Transverse colon (tissue), 3 donors: Measurements from ENCODE around the gene UBAC2.

Experiments
- POLR2A ChIP-seq: fragments of 450-650 bp; IDR thresholded peaks from one replicate; pipeline ENCODE4 v1.6.1; 2016; ENCODE audit warnings: antibody characterized with exemption, mild to moderate bottlenecking, moderate library complexity
- TF ChIP-seq, protein P1 (sequence below), 5 experiments: fragments of 200-600 bp in 3 of 5; fragments of 450-650 bp in 2 of 5; sonication (generic) in 3 of 5; IDR thresholded peaks; 1 replicate in 2 of 5; 2 replicates in 3 of 5; pipeline ENCODE4 v1.5.1; 2016 to 2017; ENCODE audit warnings: antibody characterized with exemption in 5 of 5, inconsistent platforms in 3 of 5, mild to moderate bottlenecking in 2 of 5, moderate library complexity in 1 of 5

- TF ChIP-seq, protein P1, sequence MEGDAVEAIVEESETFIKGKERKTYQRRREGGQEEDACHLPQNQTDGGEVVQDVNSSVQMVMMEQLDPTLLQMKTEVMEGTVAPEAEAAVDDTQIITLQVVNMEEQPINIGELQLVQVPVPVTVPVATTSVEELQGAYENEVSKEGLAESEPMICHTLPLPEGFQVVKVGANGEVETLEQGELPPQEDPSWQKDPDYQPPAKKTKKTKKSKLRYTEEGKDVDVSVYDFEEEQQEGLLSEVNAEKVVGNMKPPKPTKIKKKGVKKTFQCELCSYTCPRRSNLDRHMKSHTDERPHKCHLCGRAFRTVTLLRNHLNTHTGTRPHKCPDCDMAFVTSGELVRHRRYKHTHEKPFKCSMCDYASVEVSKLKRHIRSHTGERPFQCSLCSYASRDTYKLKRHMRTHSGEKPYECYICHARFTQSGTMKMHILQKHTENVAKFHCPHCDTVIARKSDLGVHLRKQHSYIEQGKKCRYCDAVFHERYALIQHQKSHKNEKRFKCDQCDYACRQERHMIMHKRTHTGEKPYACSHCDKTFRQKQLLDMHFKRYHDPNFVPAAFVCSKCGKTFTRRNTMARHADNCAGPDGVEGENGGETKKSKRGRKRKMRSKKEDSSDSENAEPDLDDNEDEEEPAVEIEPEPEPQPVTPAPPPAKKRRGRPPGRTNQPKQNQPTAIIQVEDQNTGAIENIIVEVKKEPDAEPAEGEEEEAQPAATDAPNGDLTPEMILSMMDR (IDR thresholded peaks at IDR 0.05) = no peak
- no peak for TF ChIP-seq POLR2A
Observed at GRCh38 chr13:99435998-99436397, 235.3 kb downstream of the UBAC2 start.
